HTR-8/SVneo (cell line): ENCODE measurements around the gene OR6A2.

ENCODE experiments used
- DNase-seq: peaks from one replicate; pipeline ENCODE4 v3.0.0; 2011; ENCODE audit warnings: low spot score, mixed read lengths; ENCODE audit not compliant: insufficient read length
- FAIRE-seq: peaks from 2 replicates; lab custom pipeline; 2011; peaks lifted over from hg19 to GRCh38; lab: Jason Lieb, UNC

Gene OR6A2

GRCh38 chr11:6771926-6772893, 27.3 kb downstream of the OR6A2 start, which contains the start of gene OR2AG2:
OR2AG2 (minus strand) TSS chr11:6771976; CDS start chr11:6768957, 3,019 bp downstream.
- FAIRE-seq (no peak), DNase-seq (no peak)

DNA sequence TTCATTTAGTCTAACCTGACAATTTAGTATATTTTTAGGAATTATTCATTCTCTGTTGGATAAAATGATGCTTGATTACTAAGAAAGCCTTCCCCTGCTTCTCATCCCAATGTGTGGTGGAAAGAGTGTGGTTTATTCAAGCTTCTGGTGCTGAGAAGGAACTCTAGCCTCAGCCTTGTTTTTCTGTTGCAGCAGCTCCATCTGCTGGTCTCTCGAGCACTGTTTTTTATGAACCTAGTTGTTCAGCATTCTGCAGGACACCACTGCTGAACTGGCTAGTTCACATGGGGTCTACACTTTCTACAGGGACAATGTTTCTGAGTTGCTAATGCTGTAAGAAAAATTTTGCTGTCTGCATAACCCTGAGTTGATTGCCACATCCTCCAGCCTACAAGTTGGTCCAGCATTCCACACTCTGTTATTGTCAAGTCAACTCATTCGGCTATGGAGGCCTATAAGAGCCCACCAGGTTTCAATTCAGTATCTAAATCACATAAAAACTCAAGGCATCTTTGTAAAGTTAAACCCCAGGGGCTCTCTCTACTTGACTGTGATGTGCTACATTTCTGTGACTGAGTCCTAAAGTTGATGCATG, 42.0 kb downstream of the OR6A2 start:
- FAIRE-seq = no peak
- peak; percentile 22 for DNase-seq

GRCh38 chr11:6755953-6756347, 43.5 kb downstream of the OR6A2 start:
- FAIRE-seq = no peak
- no peak for DNase-seq

DNA sequence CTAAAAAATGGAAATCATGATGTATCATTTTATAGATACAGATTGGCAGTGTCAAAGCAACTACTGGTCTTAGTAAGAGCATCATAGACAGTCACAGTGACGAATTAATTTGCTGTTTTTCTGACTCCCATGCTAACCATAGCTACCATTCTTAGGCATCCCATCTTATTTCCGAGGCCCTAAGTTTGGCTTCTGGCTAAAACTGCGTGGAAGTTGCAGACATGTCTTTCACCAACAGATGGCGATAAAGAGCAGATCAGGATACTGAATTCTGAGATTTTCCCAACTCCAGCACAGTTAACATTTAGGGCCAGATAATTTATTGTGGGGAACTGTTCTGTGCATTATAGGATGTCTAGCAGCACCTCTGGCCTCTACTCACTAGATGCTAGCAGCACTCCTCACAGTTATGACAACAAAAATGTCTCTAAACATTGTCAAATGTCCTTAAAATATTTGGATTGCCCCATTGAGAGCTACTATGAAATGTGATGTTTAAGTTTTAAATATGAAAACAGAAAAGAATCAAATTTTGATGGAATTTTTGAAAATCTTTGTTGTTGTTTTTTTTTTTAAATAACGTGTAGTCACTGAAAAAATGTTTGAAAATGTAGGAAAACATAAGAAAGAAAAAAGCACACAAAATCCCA, 44.1 kb downstream of the OR6A2 start:
- FAIRE-seq = no peak

DNA sequence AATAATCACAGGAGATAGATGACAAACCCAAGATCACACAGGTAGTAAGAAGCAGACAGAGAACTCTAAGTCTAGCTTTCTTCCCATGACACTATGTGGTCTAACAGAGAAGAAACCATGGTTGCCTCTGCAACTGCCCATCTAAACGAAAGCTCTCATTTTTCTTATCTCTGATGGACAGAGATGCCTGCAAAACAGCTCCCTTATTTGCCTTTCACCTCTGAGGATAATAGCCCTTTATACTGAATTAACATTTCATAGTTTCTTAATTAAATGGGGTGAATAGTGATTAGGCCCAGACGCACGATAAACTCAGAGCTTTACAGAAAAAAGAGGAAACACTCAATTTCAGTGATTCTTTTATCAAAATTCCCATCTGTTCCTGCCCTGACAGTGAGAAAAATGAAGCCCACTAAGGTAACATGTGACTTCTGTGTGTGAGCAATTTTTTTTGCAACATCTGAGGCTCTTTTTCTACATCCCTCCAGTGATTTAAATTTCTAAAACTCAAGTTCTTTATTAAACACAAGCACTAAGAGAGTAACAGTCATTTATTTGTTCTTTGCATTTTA, 52.3 kb downstream of the OR6A2 start:
- FAIRE-seq = no peak
- no peak for DNase-seq

More for the DNA sequence above, 44.1 kb downstream of the OR6A2 start:
- peak; percentile 45 for DNase-seq

GRCh38 chr11:6746626-6747025, 52.9 kb downstream of the OR6A2 start:
- FAIRE-seq (no peak), DNase-seq (no peak)

DNA sequence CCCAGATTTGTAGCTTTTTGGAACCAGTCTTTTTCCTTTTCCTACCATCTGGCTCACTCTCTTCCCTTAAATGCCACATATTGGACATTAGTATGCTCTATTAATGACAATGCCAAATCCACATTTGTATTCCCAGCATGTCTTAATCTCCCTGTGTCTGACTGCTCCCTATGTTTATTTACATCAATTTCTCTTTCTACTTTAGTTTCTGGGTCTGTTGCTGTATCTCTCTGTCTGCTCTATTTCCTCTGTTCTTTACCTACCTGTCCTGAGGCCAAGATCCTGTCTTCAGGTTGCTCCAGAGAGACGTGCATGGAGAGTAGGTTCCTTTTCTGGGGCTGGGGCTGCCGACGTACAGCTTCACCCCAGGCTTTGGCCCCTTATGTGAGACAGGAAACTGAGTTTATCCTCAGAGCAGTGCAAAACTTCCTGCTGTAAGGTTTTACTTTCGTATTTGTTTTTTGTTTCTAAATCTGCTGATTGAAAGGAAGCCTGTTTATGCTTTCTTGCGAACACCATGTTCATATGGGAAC, 53.3 kb downstream of the OR6A2 start:
- DNase-seq (no peak), FAIRE-seq (no peak)

DNA sequence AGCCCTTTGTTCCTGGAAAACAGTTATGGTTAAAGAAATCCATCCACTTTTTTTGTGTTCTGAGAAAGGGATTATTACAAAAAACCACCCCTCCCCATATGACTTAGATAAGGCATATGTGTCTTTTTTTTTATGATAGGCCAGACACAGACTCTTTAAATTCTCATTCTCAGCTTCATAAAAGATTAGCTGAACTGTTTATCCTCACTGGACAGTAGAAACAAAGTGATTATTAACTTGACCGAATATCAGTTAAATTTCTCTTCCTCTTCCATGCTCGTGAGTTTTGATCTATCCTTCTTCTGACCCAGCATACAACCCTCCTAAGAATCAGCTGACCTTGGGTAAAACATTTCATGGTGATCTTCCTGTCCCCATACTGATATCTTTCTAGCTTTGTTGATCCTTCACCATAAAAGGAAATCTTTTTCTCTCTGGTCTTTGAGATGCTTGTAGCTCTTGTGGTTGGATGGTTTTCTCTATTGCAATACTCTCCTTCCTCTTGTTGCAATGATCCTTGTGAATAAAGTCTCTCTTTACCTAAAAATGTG, 53.9 kb downstream of the OR6A2 start:
- no peak for DNase-seq
- FAIRE-seq = no peak

DNA sequence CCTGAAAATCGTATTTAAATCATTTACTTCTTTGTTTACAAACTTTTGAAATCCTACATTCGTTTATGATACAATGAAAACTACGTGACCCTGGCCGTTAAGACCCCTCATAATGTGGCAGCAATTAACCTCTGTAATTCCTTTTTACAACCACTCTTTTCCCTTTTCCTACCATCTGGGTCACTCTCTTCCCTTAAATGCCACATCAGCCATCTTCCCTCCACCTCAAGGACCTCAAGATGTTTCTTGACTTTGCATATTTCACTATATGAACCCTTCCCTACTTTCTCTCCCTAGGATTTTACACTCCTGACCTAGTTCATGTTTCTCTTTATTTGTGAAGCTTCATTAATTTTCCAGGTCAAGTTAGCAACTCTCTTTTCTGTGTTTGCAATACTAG, 54.5 kb downstream of the OR6A2 start:
- FAIRE-seq (no peak), DNase-seq (no peak)

GRCh38 chr11:6742260-6742659, 57.2 kb downstream of the OR6A2 start:
- no peak for FAIRE-seq

More at GRCh38 chr11:6742260-6742659, 57.2 kb downstream of the OR6A2 start:
- no peak for DNase-seq
